Muscle of leg (tissue), 11 donors: Measurements from ENCODE around the gene CATSPERD. TPM values are rescaled to one million over a fixed set of nuclear protein-coding genes. Genes with fewer than 3 reads are reported as not detected.
"Not testable (repeated sequence)": the region's sequence is repeated elsewhere in the genome, so short reads cannot be mapped to it uniquely, and the experiment has no call there.

Source experiments
- DNase-seq: peaks from one replicate; pipeline ENCODE4 v3.0.0; 2013
- H3K27ac ChIP-seq: one replicate; pipeline ENCODE4 v1.5.1; 2013; ENCODE audit warnings: mild to moderate bottlenecking, low read length, control low read depth
- H3K27me3 ChIP-seq: one replicate; pipeline ENCODE4 v1.6.1; 2013; ENCODE audit warnings: low read length; ENCODE audit not compliant: control insufficient read depth, insufficient read depth
- H3K36me3 ChIP-seq: one replicate; pipeline ENCODE4 v1.6.1; 2013; ENCODE audit warnings: low read length; ENCODE audit not compliant: control insufficient read depth, insufficient read depth
- H3K4me1 ChIP-seq: one replicate; pipeline ENCODE4 v1.6.1; 2013; ENCODE audit warnings: low read length; ENCODE audit not compliant: control insufficient read depth, insufficient read depth
- H3K4me3 ChIP-seq: one replicate; pipeline ENCODE4 v1.5.1; 2013; ENCODE audit warnings: low read length, control low read depth
- H3K9me3 ChIP-seq: replicated peaks from 2 replicates; pipeline ENCODE4 v1.6.1; 2013; ENCODE audit warnings: low read depth, low read length; ENCODE audit not compliant: control insufficient read depth
- whole genome bisulfite sequencing: methylation state at CpG from one replicate; pipeline ENCODE4 v1.1.5; 2013; ENCODE audit warnings: missing lambda C conversion rate; ENCODE audit not compliant: insufficient coverage; 5-methylcytosine and 5-hydroxymethylcytosine counted together
- polyA plus RNA-seq, 8 donors: library from polyadenylated mRNA; unstranded; fragments of 120-200 nt; gene quantifications; one replicate each; pipeline versions ENCODE4 v1.2.1 to v1.2.3, GENCODE V29; 2013; ENCODE audit warnings: inconsistent platforms in 1 of 8, low replicate concordance in 1 of 8; ENCODE audit not compliant: insufficient read length in 8 of 8, insufficient read depth in 1 of 8
- total RNA-seq: library from RNA; stranded (reverse); fragments of 120-200 nt; gene quantifications from one replicate; pipeline ENCODE4 v1.2.4, GENCODE V29; 2013

Gene CATSPERD
- total and polyA plus RNA-seq, 9 donors: 0.16 TPM; not detected in 8

DNA sequence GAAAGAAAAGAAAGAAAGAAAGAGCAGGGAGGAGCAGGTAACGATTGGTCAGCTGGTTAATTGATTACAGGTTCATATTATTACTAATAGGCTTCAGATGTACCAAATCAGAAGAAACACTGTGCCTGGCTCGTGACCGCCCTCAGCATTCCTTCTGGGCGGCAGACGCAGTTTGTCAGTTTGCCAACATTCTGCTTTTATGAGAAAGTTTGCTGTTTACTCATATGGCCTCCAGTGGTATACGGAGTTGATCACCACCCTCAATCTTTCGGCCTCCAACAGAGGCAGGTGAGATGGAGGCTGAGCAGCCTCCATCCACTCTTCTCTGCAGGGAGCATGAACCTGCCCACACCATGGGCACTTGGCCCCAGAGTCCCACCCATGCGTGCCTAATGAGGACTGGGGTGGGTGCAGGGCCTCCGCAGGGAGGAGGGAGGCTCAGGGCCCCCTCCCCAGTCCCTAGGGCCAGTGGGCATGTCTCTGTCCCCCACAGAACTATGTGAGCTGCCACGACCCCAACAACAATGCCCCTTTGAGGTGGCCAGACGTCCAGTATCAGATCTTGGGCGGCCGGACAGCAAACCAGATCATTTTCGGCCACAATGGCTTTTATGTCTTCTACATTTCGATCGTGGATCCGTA is 55.4 kb downstream of the CATSPERD start:
- no peak overlapping the region for H3K4me3 ChIP-seq
- no peaks in the 10 kb centered on the region for H3K9me3 ChIP-seq
- H3K27ac ChIP-seq: no peak overlapping the region
- WGBS: 64% methylated on average over 15 of the region's 17 CpGs
- no peaks in the 10 kb centered on the region for H3K27me3 ChIP-seq
- no peaks in the 10 kb centered on the region for H3K4me1 ChIP-seq
- no peaks in the 10 kb centered on the region for H3K36me3 ChIP-seq
- DNase-seq: no peak

DNA sequence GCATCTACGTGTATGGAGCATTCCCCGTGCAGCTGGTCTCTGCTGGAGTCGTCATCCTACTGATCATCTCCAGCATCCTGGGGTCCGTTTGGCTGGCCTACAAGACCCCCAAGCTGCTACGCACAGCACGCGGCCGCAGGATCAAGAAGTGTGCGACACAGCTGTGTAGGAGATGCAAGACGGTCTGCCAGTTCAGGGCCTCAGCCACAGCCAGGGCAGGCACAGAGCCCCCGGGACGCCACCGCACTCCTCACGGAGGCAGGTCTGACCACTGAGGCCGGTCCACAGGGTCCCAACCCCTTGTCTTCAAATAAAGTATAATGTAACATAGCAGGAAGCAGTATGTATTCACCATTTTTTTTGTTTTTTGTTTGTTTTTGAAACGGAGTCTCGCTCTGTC is 58.0 kb downstream of the CATSPERD start:
- Histone ChIP-seq H3K4me3 (no peak overlapping the region), H3K4me1 (no peaks in the 10 kb centered on the region), H3K9me3 (no peaks in the 10 kb centered on the region), H3K36me3 (peaks cover 8% of the 10 kb centered on the region), H3K27me3 (no peaks in the 10 kb centered on the region), H3K27ac (no peak overlapping the region)
- no peak for DNase-seq
- WGBS: 56% methylated on average over 13 of the region's 17 CpGs

DNA sequence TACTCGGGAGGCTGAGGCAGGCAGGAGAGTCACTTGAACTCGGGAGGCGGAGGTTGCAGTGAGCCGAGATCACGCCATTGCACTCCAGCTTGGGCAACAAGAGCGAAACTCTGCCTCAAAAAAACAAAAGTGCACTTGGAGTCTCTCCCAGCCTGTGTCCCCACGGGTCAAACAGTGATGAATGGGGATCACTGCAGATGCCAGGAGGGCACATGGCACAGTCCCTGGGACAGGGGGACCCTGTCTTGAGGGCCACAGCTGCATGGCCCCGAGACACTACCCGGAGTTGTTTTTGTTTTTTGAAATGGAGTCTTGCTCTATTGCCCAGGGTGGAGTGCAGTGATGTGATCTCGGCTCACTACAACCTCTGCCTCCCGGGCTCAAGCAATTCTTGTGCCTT is 60.5 kb downstream of the CATSPERD start:
- H3K4me1 ChIP-seq, H3K27me3 ChIP-seq, H3K4me3 ChIP-seq, H3K9me3 ChIP-seq, DNase-seq, H3K27ac ChIP-seq: not testable (repeated sequence)
- H3K36me3 ChIP-seq: peaks cover 32% of the 10 kb centered on the region
- 87% methylated on average over 11 of the region's 11 CpGs for WGBS

DNA sequence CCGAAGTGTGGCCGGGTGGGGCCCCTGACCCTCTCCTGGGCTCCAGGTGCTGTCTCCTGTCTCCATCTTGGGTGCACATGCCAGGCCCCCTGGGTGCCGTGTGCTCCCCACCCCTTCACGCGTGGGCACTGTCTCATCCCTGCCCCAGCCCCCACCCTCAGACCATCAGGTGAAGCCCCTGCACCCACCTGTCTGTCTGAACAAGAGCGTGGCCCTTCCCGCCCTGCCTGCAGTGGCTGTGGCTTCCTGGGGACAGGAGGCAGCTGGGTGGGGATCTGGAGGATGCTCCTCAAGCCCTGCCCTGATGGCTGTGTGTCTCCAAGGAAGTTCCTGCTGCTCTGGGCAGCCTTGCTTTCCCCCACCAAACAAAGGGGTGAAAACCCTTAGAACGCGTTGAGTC is 61.9 kb downstream of the CATSPERD start:
- Histone ChIP-seq H3K36me3 (peaks cover 46% of the 10 kb centered on the region), H3K4me1 (no peaks in the 10 kb centered on the region), H3K4me3 (no peak overlapping the region), H3K9me3 (no peaks in the 10 kb centered on the region), H3K27me3 (no peaks in the 10 kb centered on the region), H3K27ac (no peak overlapping the region)
- no peak for DNase-seq
- WGBS: 94% methylated on average over 6 of the region's 9 CpGs

DNA sequence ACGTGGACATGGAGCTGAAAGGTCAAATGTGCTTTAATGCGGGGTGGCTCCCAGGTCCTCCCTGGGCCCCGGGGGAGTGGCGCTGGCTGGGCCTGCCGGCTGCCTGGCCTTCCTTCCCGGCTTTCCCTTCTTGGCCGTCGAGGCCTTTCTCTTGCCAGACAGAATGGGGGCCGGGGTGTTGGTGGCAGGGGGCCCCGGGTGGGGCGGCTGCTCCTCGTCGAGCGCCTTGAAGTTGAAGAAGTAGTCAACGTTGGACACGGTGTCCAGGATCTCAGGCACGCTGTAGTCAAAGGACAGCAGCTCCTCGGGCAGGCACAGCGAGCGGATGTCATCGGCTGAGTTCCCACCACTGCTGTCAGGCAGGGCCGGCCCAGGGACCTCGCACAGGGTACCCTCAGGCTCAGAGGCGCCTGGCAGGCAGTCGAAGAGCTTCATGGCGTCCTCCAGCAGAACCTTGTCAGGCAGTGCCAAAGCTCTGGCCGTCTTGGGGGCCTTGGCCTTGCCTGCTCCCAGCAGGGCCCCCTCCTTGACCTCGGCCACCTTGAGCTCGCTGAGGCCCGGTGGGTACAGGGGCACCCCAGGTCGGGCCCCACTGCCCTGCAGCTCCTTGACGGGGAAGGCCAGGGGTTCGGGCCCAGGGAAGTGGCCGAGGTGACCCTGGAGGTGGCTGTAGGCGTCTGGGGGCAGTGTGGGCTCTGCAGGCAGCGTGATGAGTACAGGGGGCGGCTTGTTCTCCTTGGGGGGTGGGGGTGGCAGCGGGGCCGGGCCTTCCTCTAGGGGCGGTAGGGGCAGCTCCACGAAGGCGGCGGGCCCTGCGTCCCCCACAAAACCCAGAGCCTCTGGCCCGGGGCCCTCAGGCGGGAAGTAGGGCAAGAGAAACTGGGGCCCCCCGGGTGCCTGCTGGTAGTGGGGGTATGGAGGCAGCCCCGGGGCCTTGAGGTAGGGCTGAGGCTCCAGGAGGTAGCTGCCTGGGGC is 62.8 kb downstream of the CATSPERD start:
- H3K27me3 ChIP-seq: no peaks in the 10 kb centered on the region
- no peak overlapping the region for H3K4me3 ChIP-seq
- 75% methylated on average over 37 of the region's 48 CpGs for WGBS
- H3K36me3 ChIP-seq: peaks cover 56% of the 10 kb centered on the region
- no peak for DNase-seq
- H3K9me3 ChIP-seq: no peaks in the 10 kb centered on the region
- H3K27ac ChIP-seq: no peak overlapping the region
- no peaks in the 10 kb centered on the region for H3K4me1 ChIP-seq

DNA sequence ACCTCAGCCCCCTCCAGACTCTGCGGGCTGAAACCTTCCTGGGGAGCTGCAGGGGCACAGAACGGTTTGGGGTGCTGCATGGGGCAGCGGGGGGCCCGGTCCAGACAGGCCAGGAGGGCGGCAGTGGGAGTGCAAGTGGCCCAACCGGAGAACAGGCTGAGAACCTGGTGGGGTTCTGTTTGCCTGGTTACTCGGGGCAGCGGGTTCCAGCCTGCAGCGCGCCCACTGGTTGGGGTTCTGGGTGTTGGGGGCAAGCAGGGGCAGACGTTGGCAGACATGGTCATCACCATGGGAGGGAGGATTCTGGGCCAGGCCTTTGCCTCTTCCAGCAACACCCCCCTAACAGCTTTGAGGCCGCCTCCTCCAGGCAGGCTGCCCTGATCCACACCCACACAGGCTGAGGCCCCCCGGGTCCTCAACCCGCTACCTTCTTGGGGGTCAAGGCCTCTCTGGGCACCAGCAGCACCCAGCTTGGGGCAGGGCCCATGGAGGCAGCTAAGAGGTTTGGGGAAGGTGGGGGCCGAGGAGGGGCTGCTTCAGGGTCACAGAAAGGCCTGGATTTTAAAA is 64.2 kb downstream of the CATSPERD start, which contains the start of gene PRR22:
TSS of gene PRR22 (minus strand) at position 166 of the 567 bp plus-strand sequence. CDS start at position 80, 86 bp downstream.
- Histone ChIP-seq H3K4me1 (no peaks in the 10 kb centered on the region), H3K36me3 (peaks cover 69% of the 10 kb centered on the region), H3K4me3 (no peak within 1 kb of the TSS), H3K27me3 (no peaks in the 10 kb centered on the region), H3K27ac (no peak within 1 kb of the TSS), H3K9me3 (no peaks in the 10 kb centered on the region)
- DNase-seq: no peak
- 95% methylated on average over 12 of the region's 15 CpGs for WGBS

DNA sequence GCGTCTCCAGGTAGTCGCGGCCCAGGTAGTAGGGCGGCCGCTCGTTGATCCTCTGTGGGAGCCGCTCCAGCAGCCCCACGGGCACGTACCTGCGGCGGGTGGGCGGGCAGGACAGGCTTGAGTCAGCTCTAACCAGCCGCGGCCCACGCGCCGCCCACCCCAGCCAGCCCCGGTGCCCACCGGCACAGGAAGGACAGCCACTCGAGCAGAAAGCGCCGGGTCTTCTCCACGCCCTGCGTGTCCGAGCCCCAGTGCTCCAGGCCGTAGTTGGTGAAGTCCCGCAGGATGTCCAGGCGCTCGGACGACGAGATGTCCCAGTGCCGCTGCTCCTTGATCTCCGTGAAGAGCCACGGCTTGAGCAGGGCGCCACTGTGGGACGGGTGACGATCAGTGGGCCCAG is 65.0 kb downstream of the CATSPERD start:
- no peak overlapping the region for H3K27ac ChIP-seq
- no peaks in the 10 kb centered on the region for H3K9me3 ChIP-seq
- no peak for DNase-seq
- 93% methylated on average over 37 of the region's 37 CpGs for WGBS
- peaks cover 75% of the 10 kb centered on the region for H3K36me3 ChIP-seq
- peaks cover 5% of the 10 kb centered on the region for H3K4me1 ChIP-seq
- H3K27me3 ChIP-seq: no peaks in the 10 kb centered on the region
- H3K4me3 ChIP-seq: no peak overlapping the region

DNA sequence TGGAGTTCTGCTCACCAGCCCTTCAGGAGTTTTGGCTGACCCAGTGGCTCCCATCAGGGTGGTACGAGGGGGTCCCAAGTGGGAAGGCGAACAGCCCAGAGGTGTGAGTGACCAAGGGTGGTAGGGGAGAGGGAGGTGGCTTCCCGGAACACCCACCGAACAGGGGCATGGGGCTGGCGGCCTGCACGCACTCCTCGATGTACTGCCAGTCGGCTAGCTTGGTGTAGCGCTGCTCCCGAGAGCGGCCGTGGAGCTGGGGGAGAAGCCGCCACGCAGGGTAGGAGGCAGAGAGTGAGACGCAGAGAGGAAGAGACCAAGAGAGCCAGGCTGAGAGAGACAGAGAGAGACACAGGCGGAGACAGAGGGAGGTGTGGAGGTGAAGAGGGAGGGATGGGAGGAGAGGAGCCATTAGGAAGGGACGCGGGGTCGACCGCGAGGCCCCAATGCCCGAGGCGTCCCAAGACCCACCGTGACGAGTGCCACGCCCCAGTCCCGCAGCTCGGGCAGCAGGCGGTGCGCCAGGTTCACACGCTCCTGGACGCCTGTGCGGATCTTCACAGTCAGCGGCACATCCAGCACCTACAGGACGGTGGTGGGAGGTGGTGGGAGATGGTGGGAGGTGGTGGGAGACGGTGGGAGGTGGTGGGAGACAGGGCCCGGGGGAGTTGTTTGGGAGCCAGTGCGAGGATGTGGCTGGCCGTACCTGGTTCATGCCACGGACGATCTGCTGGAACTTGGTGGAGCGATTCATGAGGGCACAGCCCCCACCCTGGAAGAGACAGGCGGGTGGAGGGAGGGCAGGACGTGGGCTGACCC is 66.4 kb downstream of the CATSPERD start:
- Histone ChIP-seq H3K27ac (no peak overlapping the region), H3K4me3 (no peak overlapping the region), H3K27me3 (no peaks in the 10 kb centered on the region), H3K4me1 (peaks cover 10% of the 10 kb centered on the region), H3K36me3 (peaks cover 75% of the 10 kb centered on the region), H3K9me3 (no peaks in the 10 kb centered on the region)
- WGBS: 89% methylated on average over 41 of the region's 44 CpGs
- DNase-seq: no peak

DNA sequence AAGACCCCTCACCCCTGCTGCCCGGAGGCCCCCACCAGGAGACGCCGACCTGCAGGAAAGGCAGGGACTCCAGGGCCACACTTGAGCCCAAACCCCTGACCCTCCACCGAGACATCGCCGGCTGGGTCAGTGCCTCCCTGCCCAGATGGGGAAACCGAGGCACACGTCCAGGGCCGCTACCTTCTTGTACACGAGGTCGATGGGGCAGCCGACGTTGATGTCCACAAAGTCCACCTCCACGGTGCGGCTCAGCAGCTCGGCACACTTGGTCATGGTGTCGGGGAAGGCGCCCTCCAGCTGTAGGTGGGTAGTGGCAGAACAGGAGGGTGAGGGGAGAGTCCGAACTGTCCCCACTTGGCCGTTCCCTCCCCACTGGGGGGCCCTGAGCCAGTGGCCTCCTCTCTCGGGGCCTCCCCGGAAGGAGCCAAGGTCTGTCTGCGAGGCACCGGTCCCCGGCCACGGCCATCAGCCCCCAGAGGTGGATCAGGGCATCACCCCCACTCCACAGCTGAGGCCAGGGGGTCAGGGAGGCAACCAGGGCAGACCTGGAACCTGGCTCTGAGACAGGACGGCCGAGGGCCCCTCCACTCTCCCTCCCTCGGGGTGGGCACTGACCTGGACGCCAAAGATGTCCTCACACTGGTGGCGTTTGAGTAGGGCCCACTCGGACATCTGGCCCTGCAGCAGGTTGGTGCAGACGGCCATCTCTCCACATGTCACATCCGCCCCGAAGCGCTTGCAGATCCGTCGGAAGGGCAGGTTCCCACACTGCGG is 67.2 kb downstream of the CATSPERD start:
- Histone ChIP-seq H3K27me3 (no peaks in the 10 kb centered on the region), H3K36me3 (peaks cover 75% of the 10 kb centered on the region), H3K9me3 (no peaks in the 10 kb centered on the region), H3K4me3 (no peak overlapping the region), H3K4me1 (peaks cover 10% of the 10 kb centered on the region), H3K27ac (no peak overlapping the region)
- WGBS: 91% methylated on average over 31 of the region's 39 CpGs
- DNase-seq: no peak
